NCI-H460 (cell line): ENCODE measurements around the gene ANGPTL8. TPM values are rescaled to one million over a fixed set of nuclear protein-coding genes. Genes with fewer than 3 reads are reported as not detected.

Experiments used
- DNase-seq: peaks from one replicate; pipeline ENCODE4 v3.0.0-alpha.2; 2016; ENCODE audit warnings: low read depth; ENCODE audit errors: extremely low read depth
- polyA plus RNA-seq: library from polyadenylated mRNA; depleted of rRNA; stranded (reverse); fragments of >200 nt; gene quantifications from 2 replicates; pipeline ENCODE4 v1.2.3, GENCODE V29; 2014; cell fraction: nucleus; rRNA removed
- total RNA-seq: library from RNA; depleted of rRNA; stranded (reverse); fragments of >200 nt; shearing (Covaris generic); gene quantifications from 2 replicates; pipeline ENCODE4 v1.2.3, GENCODE V29; 2014; rRNA removed

ANGPTL8 gene
- total RNA-seq: not detected in 2 replicates
- not detected in 2 replicates for polyA plus RNA-seq

- DNase-seq: no peak
Observed at GRCh38 chr19:11239377-11240000, at the start of gene ANGPTL8. TSS of gene ANGPTL8 (plus strand) at chr19:11239619. CDS start at chr19:11239638, 19 bp downstream.

- DNase-seq: no peak
Observed at GRCh38 chr19:11190501-11190900, 48.9 kb upstream of the ANGPTL8 start.

GRCh38 chr19:11191273-11191755 lies 48.1 kb upstream of the ANGPTL8 start:
- no peak for DNase-seq

GRCh38 chr19:11191934-11192333 lies 47.5 kb upstream of the ANGPTL8 start:
- no peak for DNase-seq

GRCh38 chr19:11192957-11193939 lies 46.2 kb upstream of the ANGPTL8 start:
- no peak for DNase-seq

- no peak for DNase-seq
Observed at GRCh38 chr19:11194173-11194572, 45.2 kb upstream of the ANGPTL8 start.

GRCh38 chr19:11194656-11195558 lies 44.5 kb upstream of the ANGPTL8 start:
- no peak for DNase-seq

GRCh38 chr19:11195681-11196080 lies 43.7 kb upstream of the ANGPTL8 start:
- DNase-seq: no peak

- no peak for DNase-seq
Observed at GRCh38 chr19:11196406-11197287, 42.8 kb upstream of the ANGPTL8 start.

GRCh38 chr19:11197291-11198174 lies 41.9 kb upstream of the ANGPTL8 start, which contains the start of gene KANK2:
TSS of gene KANK2 (minus strand) at chr19:11197545. CDS start at chr19:11194511, 3,034 bp downstream.
- peak; percentile 61 for DNase-seq

GRCh38 chr19:11198175-11198534 lies 41.3 kb upstream of the ANGPTL8 start:
- no peak for DNase-seq

GRCh38 chr19:11198769-11199424 lies 40.5 kb upstream of the ANGPTL8 start:
- no peak for DNase-seq

GRCh38 chr19:11199517-11199916 lies 39.9 kb upstream of the ANGPTL8 start:
- no peak for DNase-seq

GRCh38 chr19:11200015-11200574 lies 39.3 kb upstream of the ANGPTL8 start:
- DNase-seq: no peak

- DNase-seq: no peak
Observed at GRCh38 chr19:11200931-11201330, 38.5 kb upstream of the ANGPTL8 start.

GRCh38 chr19:11201791-11202190 lies 37.6 kb upstream of the ANGPTL8 start:
- no peak for DNase-seq

- DNase-seq: no peak
Observed at GRCh38 chr19:11202488-11203193, 36.8 kb upstream of the ANGPTL8 start.
